ENCODE results near the gene SIT1.

SIT1 gene

DNA sequence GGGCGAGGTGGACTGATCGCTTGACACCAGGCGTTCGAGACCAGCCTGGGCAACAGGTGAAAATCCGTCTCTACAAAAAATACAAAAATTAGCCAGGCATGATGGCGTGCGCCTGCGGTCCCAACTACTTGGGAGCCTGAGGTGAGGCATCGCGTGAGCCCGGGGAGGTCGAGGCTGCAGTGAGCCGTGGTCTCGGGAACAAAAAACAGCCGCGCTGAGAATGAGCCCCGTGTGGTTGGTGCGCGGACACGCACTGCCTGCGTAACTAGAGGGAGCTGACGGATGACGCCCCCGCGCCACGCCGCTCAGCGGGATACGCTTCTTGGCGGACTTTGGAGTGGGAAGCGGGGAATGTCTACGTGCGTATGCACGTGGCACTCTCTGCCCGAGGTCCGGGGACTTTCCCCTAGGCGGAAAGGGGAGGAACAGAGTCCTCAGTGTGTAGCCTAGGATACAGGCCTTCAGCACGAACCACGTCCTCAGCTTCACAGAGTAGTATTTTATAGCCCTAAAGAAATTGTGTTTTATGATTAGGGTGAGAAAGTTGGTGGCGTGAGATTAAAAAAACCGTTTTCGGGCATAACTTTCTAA is 6.9 kb upstream of the SIT1 start, which contains the start of gene RMRP:
Gene RMRP (minus strand): TSS at position 474 of the 591 bp plus-strand sequence.
- TF ChIP-seq, protein P1, sequence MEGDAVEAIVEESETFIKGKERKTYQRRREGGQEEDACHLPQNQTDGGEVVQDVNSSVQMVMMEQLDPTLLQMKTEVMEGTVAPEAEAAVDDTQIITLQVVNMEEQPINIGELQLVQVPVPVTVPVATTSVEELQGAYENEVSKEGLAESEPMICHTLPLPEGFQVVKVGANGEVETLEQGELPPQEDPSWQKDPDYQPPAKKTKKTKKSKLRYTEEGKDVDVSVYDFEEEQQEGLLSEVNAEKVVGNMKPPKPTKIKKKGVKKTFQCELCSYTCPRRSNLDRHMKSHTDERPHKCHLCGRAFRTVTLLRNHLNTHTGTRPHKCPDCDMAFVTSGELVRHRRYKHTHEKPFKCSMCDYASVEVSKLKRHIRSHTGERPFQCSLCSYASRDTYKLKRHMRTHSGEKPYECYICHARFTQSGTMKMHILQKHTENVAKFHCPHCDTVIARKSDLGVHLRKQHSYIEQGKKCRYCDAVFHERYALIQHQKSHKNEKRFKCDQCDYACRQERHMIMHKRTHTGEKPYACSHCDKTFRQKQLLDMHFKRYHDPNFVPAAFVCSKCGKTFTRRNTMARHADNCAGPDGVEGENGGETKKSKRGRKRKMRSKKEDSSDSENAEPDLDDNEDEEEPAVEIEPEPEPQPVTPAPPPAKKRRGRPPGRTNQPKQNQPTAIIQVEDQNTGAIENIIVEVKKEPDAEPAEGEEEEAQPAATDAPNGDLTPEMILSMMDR (conservative IDR thresholded peaks at IDR 0.05; ENCODE audit: low read depth, low read length), result no peak
- H3K9ac ChIP-seq, result peak within 1 kb of the TSS; percentile 75
- H3K4me1 ChIP-seq (ENCODE audit: low read depth, poor library complexity, severe bottlenecking), result peaks cover 18% of the 10 kb centered on the region
- H3K27me3 ChIP-seq (ENCODE audit: insufficient read depth, low read depth), result no peaks in the 10 kb centered on the region
- peak within 1 kb of the TSS; percentile 81 for H3K27ac ChIP-seq
- H3K4me3 ChIP-seq (IDR thresholded peaks at IDR 0.05; ENCODE audit: insufficient read depth, low read depth, low read length), result peak within 1 kb of the TSS; percentile 46
- H4K20me1 ChIP-seq (ENCODE audit: insufficient read depth), result no peaks in the 10 kb centered on the region
- H2AFZ ChIP-seq (ENCODE audit: low read depth), result peak within 1 kb of the TSS; percentile 65
- H3K36me3 ChIP-seq (ENCODE audit: insufficient read depth), result no peaks in the 10 kb centered on the region
- peak within 1 kb of the TSS; percentile 84 for H3K4me2 ChIP-seq
- no peaks in the 10 kb centered on the region; the same call in 1 of the 2 replicates for H3K79me2 ChIP-seq (ENCODE audit: insufficient read depth, low read depth)

DNA sequence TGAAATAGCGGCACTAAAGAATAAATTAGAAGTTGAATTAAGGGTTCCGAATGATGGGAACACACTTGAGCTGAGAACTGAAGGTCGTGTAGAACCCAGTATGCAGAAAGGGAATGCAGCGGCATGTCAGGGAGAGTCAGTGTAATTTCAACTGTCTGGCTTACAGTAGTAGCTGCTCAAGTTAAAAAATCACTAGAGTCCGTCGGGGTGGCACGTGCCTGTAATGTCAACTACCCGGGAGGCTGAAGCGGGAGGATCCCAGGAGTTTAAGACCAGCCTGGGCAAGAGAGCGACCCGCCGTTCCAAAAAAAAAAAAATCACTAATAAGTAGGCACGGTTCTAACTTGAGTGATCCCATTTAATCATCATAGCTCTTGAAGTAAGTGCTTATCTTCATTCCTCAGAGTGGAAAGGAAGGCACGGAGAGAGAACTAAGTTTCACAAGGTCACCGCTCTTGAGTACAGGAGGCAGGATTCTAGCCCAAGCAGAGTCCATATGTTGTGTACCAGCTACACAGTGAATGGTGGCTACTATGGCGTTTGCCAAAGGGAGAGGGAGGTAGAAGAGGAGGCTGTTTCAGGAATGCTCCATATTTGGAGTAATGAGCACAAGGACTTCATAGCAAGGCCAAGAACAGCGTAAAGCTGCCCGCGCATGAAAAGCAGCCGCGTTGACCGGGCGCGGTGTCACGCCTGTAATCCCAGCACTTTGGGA is 6.3 kb upstream of the SIT1 start:
- Histone ChIP-seq H3K36me3 (ENCODE audit: insufficient read depth) (no peaks in the 10 kb centered on the region), H2AFZ (ENCODE audit: low read depth) (no peak overlapping the region), H3K4me1 (ENCODE audit: low read depth, poor library complexity, severe bottlenecking) (peaks cover 18% of the 10 kb centered on the region), H3K4me3 (IDR thresholded peaks at IDR 0.05; ENCODE audit: insufficient read depth, low read depth, low read length) (no peak overlapping the region), H3K9ac (no peak overlapping the region), H3K4me2 (peak overlapping the region; percentile 22; the same call in 1 of the 2 replicates), H3K79me2 (ENCODE audit: insufficient read depth, low read depth) (no peaks in the 10 kb centered on the region; the same call in 1 of the 2 replicates), H3K27ac (peak overlapping the region; percentile 81; the same call in 1 of the 2 replicates), H4K20me1 (ENCODE audit: insufficient read depth) (no peaks in the 10 kb centered on the region), H3K27me3 (ENCODE audit: insufficient read depth, low read depth) (no peaks in the 10 kb centered on the region)
- TF ChIP-seq, protein P1 (conservative IDR thresholded peaks at IDR 0.05; ENCODE audit: low read depth, low read length), result no peak

DNA sequence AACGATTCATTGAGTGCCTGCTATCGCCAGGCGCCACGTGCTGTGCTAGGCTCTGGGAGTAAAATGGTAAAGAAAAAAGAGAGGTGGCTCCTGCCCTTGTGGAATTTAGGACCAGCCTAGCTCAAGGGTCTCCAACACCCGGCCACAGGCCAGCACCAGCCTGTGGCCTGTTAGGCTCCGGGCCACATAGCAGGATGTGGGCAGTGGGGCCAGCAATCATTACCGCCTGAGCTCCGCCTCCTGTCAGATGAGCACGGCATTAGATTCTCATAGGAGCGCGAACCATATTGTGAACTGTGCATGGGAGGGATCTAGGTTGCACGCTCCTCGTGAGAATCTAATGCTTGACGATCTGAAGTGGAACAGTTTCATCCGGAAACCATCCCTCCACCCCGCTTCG is 5.6 kb upstream of the SIT1 start:
- Histone ChIP-seq H2AFZ (ENCODE audit: low read depth) (no peak overlapping the region), H3K9ac (no peak overlapping the region), H3K4me2 (no peak overlapping the region), H3K27ac (no peak overlapping the region), H3K27me3 (ENCODE audit: insufficient read depth, low read depth) (no peaks in the 10 kb centered on the region), H3K36me3 (ENCODE audit: insufficient read depth) (no peaks in the 10 kb centered on the region), H3K4me1 (ENCODE audit: low read depth, poor library complexity, severe bottlenecking) (peaks cover 18% of the 10 kb centered on the region), H3K79me2 (ENCODE audit: insufficient read depth, low read depth) (no peaks in the 10 kb centered on the region; the same call in 1 of the 2 replicates), H3K4me3 (IDR thresholded peaks at IDR 0.05; ENCODE audit: insufficient read depth, low read depth, low read length) (no peak overlapping the region), H4K20me1 (ENCODE audit: insufficient read depth) (no peaks in the 10 kb centered on the region)
- TF ChIP-seq, protein P1 (conservative IDR thresholded peaks at IDR 0.05; ENCODE audit: low read depth, low read length), result no peak

DNA sequence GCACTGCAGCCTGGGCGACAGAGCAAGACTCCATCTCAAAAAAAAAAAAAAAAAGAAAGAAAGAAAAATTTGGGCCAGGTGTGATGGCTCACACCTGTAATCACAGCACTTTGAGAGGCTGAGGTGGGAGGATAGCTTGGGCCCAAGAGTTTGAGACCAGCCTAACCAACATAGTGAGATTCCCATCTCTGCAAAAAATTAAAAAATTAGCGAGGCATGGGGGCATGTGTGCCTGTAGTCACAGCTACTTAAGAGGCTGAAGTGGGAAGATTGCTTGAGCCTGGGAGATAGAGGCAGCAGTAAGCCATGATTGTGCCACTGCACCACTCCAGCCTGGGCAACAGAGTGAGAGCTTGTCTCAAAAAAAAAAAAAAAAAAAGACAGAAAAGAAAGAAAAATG is 2.9 kb upstream of the SIT1 start:
- no peaks in the 10 kb centered on the region for H3K27me3 ChIP-seq (ENCODE audit: insufficient read depth, low read depth)
- H3K4me2 ChIP-seq, result no peak overlapping the region
- TF ChIP-seq, protein P1 (conservative IDR thresholded peaks at IDR 0.05; ENCODE audit: low read depth, low read length), result no peak
- no peak overlapping the region for H3K9ac ChIP-seq
- no peak overlapping the region for H2AFZ ChIP-seq (ENCODE audit: low read depth)
- H3K27ac ChIP-seq, result no peak overlapping the region
- H3K4me3 ChIP-seq (IDR thresholded peaks at IDR 0.05; ENCODE audit: insufficient read depth, low read depth, low read length), result no peak overlapping the region
- H4K20me1 ChIP-seq (ENCODE audit: insufficient read depth), result no peaks in the 10 kb centered on the region
- H3K36me3 ChIP-seq (ENCODE audit: insufficient read depth), result no peaks in the 10 kb centered on the region
- no peaks in the 10 kb centered on the region for H3K79me2 ChIP-seq (ENCODE audit: insufficient read depth, low read depth)
- H3K4me1 ChIP-seq (ENCODE audit: low read depth, poor library complexity, severe bottlenecking), result peaks cover 6% of the 10 kb centered on the region

All from KMS-11 (cell line).